GM12873 (cell line): ENCODE measurements around the gene RUVBL1.

Source experiments
- TF ChIP-seq, protein P1 (sequence below): IDR thresholded peaks from 2 replicates; pipeline ENCODE4 v1.5.1; 2012; ENCODE audit warnings: low read depth, mild to moderate bottlenecking, moderate library complexity, low read length, control low read depth; ENCODE audit not compliant: insufficient read depth; ENCODE audit errors: missing control alignments

Gene RUVBL1

DNA sequence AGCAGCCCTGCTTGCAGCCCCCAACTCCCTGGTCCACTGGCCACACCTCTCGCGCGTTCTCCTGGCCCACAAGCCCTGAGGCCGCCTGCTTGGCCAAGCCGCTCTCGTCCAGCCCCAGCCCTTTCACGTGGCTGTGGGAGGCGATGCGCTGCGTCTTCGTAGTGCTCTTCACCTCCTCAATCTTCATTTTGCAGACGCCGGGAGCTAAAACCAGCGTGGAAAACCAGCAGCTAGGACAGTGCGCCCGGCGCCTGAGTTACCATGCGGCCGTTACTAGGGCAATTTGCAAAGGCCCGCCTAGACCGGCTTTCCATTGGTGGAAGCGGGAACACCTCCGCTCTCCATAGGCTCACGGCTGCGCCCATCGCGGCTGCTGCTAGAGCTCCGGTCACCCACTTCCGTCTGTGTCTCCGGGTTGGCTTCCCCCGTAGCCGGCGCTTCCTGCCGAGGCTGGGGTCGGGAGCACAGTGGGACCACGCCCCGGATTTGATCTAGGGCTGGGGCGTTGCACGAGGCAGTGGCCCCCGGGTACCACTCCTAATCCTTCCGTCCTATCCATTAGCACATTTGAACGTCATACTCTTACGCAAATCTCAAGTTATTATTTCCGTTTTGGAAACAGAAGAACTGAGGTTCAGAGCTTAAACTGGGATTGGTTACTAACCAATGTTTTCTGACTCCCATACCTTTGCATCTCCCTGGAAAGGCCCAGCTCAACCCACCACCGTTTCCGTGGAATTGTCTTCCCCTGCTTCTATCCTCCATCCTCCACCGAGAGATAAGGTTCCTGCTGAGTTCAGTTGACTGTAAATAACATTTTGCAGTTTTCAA lies at the start of gene RUVBL1:
Gene RUVBL1, minus strand, starts transcription at position 275 of the 831 bp plus-strand sequence. Its CDS starts 88 bp downstream, at position 187.
- TF ChIP-seq, protein P1, sequence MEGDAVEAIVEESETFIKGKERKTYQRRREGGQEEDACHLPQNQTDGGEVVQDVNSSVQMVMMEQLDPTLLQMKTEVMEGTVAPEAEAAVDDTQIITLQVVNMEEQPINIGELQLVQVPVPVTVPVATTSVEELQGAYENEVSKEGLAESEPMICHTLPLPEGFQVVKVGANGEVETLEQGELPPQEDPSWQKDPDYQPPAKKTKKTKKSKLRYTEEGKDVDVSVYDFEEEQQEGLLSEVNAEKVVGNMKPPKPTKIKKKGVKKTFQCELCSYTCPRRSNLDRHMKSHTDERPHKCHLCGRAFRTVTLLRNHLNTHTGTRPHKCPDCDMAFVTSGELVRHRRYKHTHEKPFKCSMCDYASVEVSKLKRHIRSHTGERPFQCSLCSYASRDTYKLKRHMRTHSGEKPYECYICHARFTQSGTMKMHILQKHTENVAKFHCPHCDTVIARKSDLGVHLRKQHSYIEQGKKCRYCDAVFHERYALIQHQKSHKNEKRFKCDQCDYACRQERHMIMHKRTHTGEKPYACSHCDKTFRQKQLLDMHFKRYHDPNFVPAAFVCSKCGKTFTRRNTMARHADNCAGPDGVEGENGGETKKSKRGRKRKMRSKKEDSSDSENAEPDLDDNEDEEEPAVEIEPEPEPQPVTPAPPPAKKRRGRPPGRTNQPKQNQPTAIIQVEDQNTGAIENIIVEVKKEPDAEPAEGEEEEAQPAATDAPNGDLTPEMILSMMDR: no peak

DNA sequence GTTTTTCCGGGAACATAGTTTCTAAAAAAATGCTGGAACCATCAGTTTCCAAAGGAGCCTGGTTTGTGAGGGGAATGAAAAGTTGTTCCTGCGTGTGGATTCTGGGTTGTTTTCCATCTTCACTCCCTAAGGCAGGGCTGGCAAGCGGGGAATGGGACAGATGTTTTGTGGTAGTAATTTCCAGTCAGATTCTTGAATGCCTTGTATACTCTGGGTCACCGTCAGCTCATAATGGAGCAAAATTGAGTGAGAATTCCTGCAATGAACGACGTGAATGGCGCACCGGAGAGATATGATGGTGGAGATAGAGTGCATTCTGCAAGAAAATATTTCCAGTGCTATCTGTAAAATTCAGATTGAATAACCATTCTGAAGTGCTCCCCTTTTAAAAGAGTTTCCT lies 49.6 kb upstream of the RUVBL1 start:
- TF ChIP-seq, protein P1: no peak

DNA sequence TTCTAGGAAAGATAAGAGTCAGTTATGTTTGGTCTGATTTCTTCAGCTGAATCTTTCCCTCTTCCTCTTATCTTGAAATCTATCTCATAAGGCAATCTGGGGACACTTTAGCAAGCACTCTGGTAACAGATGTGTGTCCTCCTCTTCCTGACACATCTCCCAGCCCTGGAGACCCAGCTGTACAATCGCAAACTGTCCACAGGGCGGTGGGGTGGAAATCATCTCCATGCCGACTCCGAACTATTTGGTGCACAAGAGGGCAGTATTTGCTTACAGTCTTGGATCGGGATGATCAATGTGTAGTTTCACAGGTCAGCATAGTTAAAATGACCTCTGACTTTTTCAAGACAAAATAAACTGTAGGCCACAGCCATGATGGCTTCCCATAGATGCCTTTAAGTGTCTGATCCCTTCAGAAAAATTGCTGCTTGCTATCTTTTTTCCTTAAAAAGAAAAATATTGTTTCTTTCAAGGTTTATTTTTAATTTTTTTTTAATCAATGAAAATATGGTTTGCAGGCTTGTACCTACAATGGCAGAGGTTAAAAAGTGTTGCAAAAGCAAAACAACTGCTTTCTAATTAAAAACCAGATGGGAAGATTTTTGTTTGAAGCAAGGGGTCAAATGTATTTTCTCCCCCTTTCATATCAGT lies 47.4 kb upstream of the RUVBL1 start:
- TF ChIP-seq, protein P1: no peak

DNA sequence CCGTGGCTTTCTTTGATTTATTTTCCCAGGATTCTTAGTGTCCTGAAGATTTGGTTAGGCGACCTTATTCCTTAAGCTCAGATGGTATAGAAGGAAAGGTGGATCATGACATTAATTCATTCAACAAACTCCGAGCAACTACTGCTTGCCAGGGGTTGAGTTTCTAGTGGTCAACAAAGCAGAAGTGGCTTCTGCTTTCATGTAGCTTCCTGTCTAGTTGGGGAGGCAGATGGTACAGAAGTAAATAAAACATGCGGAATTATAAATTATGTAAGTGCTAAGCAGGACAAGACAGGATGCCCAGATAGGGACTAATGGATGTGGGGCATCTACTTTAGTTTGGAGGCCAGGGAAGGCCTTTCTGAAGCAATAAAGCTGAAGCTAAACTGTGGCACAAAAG lies 45.2 kb upstream of the RUVBL1 start:
- TF ChIP-seq, protein P1: no peak

DNA sequence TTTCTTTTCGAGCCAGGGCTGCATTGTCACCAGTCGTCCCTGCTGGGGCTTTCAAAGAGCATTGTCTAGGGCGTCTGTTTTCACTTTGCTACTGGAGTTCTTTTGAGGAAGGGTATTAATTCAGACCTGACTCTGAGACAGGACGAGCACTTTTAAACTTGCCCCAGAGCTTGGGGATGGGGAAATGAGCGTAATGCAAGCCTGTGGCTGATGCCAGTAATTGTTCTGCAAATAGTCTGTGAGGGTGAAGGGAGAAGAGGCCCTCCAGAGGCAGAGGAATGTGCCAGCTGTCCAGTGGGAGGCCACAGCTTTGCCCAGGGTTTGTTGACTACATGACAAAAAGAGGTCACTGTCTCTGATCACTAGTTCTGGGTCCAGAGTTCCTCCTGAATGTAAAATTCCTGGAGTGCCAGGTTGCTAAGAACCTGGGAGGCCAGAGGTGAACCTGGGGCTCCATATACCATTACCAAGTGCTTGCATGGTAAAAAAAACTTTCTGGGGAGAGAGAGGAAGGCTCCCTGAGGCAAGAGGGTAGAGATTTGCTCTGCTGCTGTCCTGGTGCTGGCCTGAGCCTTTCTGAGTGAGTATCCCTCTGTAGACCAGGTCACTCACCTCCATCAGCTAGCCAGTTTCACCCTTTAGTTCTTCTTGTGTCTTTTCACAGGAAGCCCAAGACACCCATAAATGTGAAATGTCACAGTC lies 44.5 kb upstream of the RUVBL1 start:
- TF ChIP-seq, protein P1: no peak

DNA sequence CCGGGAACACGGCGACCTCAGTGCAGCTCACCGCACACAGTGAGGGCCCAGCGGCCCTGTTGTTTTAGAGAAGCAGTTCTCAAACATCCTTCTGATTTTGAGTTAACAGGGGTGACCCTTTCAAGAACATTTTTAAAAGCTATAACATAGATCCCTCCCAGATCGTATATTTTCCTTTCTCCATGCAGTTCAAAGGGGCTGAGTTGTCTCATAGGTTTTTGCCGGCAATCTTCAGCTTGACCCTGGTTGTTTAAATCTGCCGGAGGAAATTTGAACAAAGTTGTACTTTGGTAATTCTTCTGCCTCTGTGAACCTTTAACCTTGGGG lies 44.0 kb upstream of the RUVBL1 start:
- TF ChIP-seq, protein P1: no peak

DNA sequence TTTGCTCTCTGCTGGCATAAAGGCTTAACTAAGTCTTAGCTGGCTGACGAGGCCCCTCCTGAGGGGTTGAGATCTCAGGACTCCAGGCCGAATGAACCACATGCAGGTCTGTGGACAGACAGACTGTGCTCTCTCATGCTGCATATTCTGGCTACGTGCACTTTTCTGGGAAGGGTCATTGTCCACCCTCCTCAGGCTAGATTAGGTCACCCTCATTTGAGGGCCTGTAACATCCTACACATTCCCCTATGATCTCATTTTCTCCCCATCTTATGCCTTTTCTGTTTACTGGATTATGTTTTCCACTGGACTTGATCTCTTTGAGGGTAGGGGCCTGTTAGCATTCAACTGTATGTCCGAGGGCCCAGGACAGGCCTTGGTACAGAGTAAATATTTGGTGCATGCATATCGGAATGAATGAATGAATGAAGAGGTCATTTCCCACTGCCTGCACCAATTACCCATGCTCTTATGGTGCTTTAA lies 43.4 kb upstream of the RUVBL1 start:
- TF ChIP-seq, protein P1: no peak
